Fibroblast of lung (primary cell): ENCODE data around the gene SH2D7.

Source experiments
- CTCF ChIP-seq, 2 donors: IDR thresholded peaks in 1 of 2; conservative IDR thresholded peaks in 1 of 2; 1 replicate in 1 of 2; 2 replicates in 1 of 2; pipeline ENCODE4 v1.5.1; 2011 to 2012; ENCODE audit warnings: low read length in 2 of 2, control low read depth in 1 of 2, inconsistent platforms in 1 of 2, low read depth in 1 of 2, mild to moderate bottlenecking in 1 of 2
- EZH2 ChIP-seq: IDR thresholded peaks from 2 replicates; pipeline ENCODE4 v1.5.1; 2012; ENCODE audit warnings: low read length, control low read depth, mild to moderate bottlenecking; ENCODE audit errors: missing control alignments

GRCh38 chr15:78129751-78130287, 37.5 kb downstream of the SH2D7 start:
- no peak for TF ChIP-seq CTCF (conservative IDR thresholded peaks at IDR 0.05 in 1 of 2, IDR thresholded peaks at IDR 0.05 in 1 of 2; ENCODE audit: low read depth in 1 of 2, low read length in 2 of 2)
- TF ChIP-seq EZH2 = no peak
